Choroid plexus epithelial cell (primary cell): ENCODE measurements around the gene PIN1.

Experiments used
- DNase-seq: peaks from one replicate; pipeline ENCODE4 v3.0.0-alpha.2; 2010; ENCODE audit warnings: low read depth
- H3K4me3 ChIP-seq: 2 replicates; pipeline ENCODE4 v1.5.1; 2011; ENCODE audit warnings: low read depth, mild to moderate bottlenecking, control low read depth, low read length, moderate library complexity
- TF ChIP-seq, protein P1 (sequence below): conservative IDR thresholded peaks from 2 replicates; pipeline ENCODE4 v1.5.1; 2011; ENCODE audit warnings: low read depth, mild to moderate bottlenecking, control low read depth, inconsistent platforms, low read length, moderate library complexity

Gene PIN1

GRCh38 chr19:9877780-9878510, 42.8 kb downstream of the PIN1 start:
- DNase-seq = peak; percentile 53
- no peak overlapping the region for H3K4me3 ChIP-seq
- TF ChIP-seq, protein P1, sequence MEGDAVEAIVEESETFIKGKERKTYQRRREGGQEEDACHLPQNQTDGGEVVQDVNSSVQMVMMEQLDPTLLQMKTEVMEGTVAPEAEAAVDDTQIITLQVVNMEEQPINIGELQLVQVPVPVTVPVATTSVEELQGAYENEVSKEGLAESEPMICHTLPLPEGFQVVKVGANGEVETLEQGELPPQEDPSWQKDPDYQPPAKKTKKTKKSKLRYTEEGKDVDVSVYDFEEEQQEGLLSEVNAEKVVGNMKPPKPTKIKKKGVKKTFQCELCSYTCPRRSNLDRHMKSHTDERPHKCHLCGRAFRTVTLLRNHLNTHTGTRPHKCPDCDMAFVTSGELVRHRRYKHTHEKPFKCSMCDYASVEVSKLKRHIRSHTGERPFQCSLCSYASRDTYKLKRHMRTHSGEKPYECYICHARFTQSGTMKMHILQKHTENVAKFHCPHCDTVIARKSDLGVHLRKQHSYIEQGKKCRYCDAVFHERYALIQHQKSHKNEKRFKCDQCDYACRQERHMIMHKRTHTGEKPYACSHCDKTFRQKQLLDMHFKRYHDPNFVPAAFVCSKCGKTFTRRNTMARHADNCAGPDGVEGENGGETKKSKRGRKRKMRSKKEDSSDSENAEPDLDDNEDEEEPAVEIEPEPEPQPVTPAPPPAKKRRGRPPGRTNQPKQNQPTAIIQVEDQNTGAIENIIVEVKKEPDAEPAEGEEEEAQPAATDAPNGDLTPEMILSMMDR = no peak

GRCh38 chr19:9878511-9879196, 43.5 kb downstream of the PIN1 start:
- TF ChIP-seq, protein P1 = no peak
- no peak overlapping the region for H3K4me3 ChIP-seq
- peak; percentile 39 for DNase-seq

- no peak for DNase-seq
- TF ChIP-seq, protein P1 = no peak
Observed at GRCh38 chr19:9881720-9882119, 46.6 kb downstream of the PIN1 start.

GRCh38 chr19:9883231-9883758, 48.2 kb downstream of the PIN1 start:
- TF ChIP-seq, protein P1 = no peak
- no peak overlapping the region for H3K4me3 ChIP-seq
- DNase-seq = no peak

More at GRCh38 chr19:9881720-9882119, 46.6 kb downstream of the PIN1 start:
- no peak overlapping the region for H3K4me3 ChIP-seq

GRCh38 chr19:9883764-9884163, 48.6 kb downstream of the PIN1 start:
- TF ChIP-seq, protein P1 = no peak
- H3K4me3 ChIP-seq = no peak overlapping the region
- DNase-seq = no peak

DNA sequence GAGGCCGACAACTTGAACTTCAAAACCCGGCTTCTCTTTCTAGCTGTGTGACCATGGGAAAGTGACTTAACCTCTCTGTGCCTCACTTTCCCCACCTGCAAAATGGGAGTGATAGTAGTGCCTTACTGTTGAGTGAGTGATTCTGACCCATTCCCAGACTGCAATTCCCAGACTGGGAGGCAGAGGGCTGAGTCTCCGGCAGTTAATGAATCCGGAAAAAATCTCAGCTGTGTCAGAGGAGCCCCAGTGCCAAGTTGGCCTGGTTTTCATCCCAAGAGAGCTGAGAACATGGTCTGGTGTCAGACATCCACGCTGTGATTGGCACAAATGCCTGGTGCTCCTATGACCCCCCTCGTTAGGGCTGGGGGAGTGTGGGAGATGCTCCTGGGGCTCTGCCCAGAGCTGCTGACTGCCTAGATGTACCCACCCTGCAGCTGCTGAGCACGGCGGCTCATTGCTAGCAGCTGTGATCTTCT, 50.0 kb downstream of the PIN1 start:
- TF ChIP-seq, protein P1 = peak; percentile 67
- peak; percentile 38 for DNase-seq
- no peak overlapping the region for H3K4me3 ChIP-seq
